NCI-H774 (cell line): Measurements from ENCODE around the gene PITPNM1.
"Not testable (repeated sequence)": the region's sequence is repeated elsewhere in the genome, so short reads cannot be mapped to it uniquely, and the experiment has no call there.

Experiments
- DNase-seq: peaks from one replicate; lab custom pipeline; 2025; lab: John Stamatoyannopoulos, UW

PITPNM1 gene

GRCh38 chr11:67489885-67490726 lies 15.1 kb downstream of the PITPNM1 start:
- no peak for DNase-seq

DNA sequence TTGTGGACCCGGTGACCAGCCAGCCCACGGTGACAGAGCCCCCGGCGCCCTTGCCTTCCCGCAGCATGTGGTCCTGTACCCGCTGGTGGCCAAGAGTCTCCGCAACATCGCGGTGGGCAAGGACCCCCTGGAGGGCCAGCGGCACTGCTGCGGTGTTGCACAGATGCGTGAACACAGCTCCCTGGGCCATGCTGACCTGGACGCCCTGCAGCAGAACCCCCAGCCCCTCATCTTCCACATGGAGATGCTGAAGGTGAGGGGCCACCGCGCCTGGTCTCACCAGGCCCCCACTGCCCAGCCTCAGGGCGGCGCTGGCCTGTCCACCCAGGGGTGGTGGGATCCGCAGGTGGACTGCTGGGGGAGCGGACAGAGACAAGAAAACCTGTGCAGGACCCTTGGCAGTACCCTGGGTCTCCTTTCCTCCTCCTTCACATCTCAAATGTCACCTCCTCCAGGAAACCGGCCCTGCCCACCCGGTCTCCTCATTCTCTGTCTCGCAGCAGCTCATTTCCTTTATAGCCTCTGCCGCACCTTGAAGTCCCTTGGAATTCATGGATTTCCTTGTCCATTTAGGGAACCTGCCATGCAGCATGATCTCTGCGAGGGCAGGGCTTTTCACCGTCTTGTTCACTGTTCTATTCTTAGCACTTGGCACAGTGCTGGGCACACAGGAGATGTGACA lies 15.8 kb downstream of the PITPNM1 start:
- DNase-seq: no peak

DNA sequence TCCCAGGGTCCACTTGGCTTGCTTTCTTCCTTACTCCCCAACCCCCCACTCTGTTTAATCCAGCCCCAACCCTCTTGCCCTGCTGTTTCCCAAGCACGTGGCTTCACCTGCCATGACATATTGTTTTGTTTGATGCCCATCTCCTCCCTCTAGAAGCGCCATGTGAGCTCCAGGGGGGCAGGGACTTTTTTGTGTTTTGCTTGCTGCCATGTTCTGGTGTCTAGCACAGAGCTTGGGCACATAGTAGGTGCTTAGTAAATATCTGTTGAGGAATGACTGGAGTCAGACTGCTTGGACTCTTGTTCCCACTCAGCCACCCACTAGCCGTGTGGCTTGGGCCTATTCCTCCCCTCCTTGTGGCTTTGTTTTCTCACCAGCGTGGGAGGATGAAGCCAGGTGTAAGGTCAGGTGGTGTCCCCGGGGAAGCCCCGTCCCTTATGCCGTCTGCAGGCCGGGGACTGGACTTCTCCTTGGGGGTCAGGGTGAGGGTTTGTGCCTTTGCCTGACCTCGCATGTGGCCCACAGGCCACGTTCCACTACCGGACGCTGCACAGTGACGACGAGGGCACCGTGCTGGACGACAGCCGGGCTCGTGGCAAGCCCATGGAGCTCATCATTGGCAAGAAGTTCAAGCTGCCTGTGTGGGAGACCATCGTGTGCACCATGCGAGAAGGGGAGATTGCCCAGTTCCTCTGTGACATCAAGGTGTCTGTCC lies 18.5 kb downstream of the PITPNM1 start:
- no peak for DNase-seq

GRCh38 chr11:67485873-67486361 lies 19.2 kb downstream of the PITPNM1 start:
- not testable (repeated sequence) for DNase-seq

DNA sequence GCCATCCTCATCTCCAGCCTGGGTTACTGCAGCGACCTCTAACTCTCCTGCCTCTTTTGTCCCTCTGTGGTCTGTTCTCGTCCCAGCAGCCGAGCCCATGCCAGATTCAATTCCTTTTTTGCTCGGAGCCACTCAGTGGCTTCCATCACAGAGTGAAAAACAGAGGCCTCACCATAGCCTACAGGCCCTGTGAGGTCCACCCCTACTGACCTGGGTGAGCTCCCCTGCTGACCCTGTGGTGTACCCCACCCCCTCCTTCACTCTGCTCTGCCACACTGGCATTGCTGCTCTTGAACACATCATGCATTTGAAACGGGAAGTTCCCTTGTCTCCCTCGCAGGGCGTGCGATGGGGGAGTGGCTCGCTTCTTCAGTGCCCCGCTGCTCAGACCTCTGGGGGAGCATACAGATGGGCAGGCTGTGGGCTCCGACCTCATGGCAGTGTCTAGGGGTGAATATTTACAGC lies 20.3 kb downstream of the PITPNM1 start:
- no peak for DNase-seq

DNA sequence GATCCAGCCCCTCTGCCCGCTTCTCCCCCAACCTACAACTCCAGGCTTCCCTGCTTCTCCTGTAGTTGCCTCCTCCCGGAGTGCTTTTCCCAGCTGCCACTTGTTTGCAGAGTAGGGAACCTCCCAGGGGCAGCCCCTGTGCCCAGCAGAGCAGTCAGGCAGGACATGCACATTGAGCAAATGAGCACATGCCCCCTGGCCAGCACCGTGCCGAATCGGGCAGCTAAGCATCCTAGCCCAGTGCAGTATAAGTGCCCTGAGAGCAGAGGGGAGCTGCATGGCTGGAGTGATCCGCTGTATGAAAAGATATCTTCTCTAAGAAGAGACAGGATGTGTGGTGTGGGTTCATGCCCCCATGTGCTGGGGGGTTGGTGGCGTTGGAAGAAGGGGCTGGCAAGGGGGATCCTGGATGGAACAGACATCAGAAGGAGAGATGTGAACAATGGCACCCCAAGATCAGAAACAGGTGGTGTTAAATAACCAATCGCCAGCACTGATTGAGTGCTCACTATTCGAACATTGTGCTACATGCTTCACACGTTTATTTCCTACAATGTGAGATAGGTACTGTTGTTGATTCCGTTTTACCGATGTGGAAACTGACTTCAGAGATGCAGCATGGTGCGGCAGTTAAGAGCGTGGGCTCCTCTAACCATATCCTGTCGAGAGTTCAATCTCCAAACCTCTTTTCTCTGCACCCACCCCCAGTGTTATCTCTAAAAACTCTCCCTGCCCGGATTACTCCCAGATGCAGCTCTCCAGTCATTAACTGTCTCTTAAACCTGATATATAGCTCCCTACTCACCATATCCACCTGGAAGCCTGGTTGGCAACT lies 21.1 kb downstream of the PITPNM1 start:
- no peak for DNase-seq

GRCh38 chr11:67482827-67483798 lies 22.1 kb downstream of the PITPNM1 start, which contains the start of gene AIP:
Gene AIP (plus strand): TSS chr11:67483026. CDS start chr11:67483159, 133 bp downstream.
- DNase-seq: peak; percentile 99

DNA sequence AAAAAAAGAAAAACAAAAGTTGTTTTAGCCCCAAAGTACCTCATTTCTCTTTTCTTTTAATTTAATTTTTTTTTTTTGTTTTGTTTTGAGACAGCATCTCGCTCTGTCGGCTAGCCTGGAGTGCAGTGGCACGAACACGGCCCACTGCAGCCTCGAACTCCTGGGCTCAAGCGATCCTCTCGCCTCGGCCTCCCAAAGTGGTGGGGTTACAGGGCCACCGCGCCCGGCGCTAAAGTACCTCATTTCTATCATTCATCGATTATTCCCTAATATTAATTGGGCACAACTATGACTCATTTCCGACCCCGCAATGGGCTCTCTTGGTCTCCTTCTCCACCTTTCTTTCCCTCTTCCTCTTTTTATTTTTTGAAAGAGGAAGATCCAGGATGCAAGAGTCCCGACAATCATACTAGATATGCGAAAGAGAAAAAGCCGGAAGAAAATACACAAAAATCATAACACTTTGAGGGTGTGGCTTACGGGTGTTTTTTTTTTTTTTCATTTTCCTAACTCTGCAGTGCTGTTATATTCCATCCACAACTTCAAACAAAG lies 22.8 kb downstream of the PITPNM1 start:
- DNase-seq: no peak

DNA sequence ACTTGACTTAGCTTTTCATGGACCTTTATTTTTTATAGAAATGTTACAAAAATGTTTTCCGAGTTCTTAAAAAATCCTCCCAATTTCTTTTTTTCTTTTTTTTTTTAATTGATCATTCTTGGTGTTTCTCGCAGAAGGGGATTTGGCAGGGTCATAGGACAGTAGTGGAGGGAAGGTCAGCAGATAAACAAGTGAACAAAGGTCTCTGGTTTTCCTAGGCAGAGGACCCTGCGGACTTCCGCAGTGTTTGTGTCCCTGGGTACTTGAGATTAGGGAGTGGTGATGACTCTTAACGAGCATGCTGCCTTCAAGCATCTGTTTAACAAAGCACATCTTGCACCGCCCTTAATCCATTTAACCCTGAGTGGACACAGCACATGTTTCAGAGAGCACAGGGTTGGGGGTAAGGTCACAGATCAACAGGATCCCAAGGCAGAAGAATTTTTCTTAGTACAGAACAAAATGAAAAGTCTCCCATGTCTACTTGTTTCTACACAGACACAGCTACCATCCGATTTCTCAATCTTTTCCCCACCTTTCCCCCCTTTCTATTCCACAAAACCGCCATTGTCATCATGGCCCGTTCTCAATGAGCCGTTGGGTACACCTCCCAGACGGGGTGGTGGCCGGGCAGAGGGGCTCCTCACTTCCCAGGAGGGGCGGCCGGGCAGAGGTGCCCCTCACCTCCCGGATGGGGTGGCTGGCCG lies 27.7 kb downstream of the PITPNM1 start:
- DNase-seq: not testable (repeated sequence)

- not testable (repeated sequence) for DNase-seq
These were observed 28.5 kb downstream of the PITPNM1 start for GRCh38 chr11:67476692-67477091.

DNA sequence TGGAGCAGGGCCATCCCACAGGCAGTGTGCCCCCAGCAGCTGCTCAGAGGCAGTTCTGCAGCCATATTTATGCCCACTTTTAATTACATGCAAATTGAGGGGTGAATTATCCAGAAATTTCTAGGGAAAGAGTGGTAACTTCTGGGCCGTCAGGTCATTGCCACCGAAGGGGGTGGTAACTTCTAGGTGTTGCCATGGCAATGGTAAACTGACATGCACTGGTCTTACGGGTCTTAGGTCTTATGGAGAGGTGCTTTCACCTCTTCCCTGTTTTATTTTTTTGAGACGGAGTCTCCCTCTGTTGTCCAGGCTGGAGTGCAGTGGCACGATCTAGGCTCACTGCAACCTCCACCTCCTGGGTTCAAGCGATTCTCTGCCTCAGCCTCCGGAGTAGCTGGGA lies 32.3 kb downstream of the PITPNM1 start:
- DNase-seq: no peak

DNA sequence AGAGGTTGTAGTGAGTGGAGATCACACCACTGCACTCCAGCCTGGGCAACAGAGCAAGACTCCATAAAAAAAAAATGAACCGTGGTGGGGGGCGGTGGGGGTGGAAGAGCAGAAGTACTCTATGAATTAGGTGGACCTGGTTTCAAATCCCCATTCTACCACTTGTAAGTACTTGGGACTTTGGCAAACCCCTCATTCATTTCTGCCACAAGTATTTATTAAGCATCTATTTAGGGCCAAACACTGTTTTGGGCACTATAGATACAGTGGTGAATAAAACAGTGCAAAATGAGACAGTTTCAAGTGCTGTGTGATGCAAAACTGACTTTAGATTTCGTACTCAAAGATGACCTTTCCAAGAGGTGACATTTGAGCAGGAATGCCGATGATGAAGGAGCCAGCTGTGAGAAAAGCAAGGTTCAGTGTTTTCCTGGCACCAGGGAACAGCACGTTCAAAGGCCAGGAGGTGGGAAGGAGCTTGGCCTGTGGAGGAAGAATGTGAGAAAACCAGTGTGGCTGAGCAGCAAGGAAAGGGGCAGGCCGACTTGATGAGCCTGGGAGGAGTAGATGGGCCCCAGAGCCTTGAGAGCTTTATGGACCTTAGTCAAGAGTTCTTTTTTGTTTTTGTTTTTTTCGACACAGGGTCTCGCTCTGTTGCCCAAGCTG lies 34.7 kb downstream of the PITPNM1 start:
- no peak for DNase-seq

- DNase-seq: no peak
These were observed 35.7 kb downstream of the PITPNM1 start for GRCh38 chr11:67469508-67469811.

- DNase-seq: peak; percentile 92
These were observed 36.2 kb downstream of the PITPNM1 start, which contains the start of gene TMEM134 for GRCh38 chr11:67468759-67469507. Gene TMEM134 (minus strand): TSS chr11:67469251. CDS start chr11:67469192, 59 bp downstream.

DNA sequence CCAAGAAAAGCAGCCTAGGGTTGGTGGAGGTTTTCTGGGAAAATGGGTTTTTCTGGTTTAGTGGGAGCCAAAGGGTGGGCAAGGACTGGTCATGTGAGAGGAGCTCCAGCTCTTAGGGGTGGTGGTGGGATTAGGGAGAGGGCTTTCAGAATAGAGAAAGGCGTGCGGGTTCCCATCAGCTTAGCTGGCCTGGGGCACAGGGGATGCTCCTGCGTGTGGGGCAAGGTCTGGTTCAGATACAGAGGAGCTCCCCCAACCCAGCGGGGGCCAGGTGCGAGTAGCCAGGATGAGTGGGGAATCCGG lies 36.8 kb downstream of the PITPNM1 start:
- no peak for DNase-seq

DNA sequence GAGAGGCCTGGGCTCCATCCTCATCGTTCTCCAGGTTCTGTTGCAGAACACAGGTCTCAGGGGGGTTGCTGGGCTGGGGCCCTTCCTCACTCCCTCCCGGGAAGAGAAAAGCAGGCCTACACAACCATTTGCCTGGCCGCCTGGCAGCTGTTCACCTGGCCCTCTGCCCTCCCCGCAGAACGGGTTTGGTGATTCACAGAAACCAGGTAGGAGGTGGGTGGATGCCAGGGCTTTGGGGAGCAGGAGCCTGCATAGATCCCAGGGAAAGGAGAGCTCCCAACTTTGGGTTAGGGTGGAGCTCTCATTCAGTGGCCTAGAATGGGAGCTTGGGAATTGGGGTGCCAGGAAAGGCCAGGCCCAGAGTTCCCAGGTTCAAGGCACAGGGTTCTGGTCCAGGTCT lies 37.1 kb downstream of the PITPNM1 start:
- peak; percentile 15 for DNase-seq

- no peak for DNase-seq
These were observed 38.0 kb downstream of the PITPNM1 start for GRCh38 chr11:67466962-67467771.
